HG02840 (cell line): ENCODE results near the gene WWC2.

Experiments
- ATAC-seq: cut with Tn5 transposase; IDR thresholded peaks from one replicate; pipeline ENCODE4 v1.9.1; 2021; ENCODE audit warnings: mild to moderate bottlenecking, moderate library complexity, moderate number of reproducible peaks; ENCODE audit not compliant: unreplicated experiment, low FRiP score

WWC2 gene

GRCh38 chr4:183164963-183165362 lies 65.9 kb downstream of the WWC2 start:
- no peak for ATAC-seq

- no peak for ATAC-seq
These were observed 66.3 kb downstream of the WWC2 start for GRCh38 chr4:183165376-183165775.

- no peak for ATAC-seq
These were observed 71.8 kb downstream of the WWC2 start for GRCh38 chr4:183170894-183171293.

GRCh38 chr4:183171484-183172267 lies 72.6 kb downstream of the WWC2 start:
- no peak for ATAC-seq

GRCh38 chr4:183172881-183173280 lies 73.8 kb downstream of the WWC2 start:
- ATAC-seq = no peak

GRCh38 chr4:183173580-183174526 lies 74.8 kb downstream of the WWC2 start:
- no peak for ATAC-seq

GRCh38 chr4:183175631-183176232 lies 76.7 kb downstream of the WWC2 start:
- no peak for ATAC-seq

GRCh38 chr4:183177001-183177400 lies 77.9 kb downstream of the WWC2 start:
- ATAC-seq = no peak

- no peak for ATAC-seq
These were observed 79.1 kb downstream of the WWC2 start for GRCh38 chr4:183178201-183178600.

- ATAC-seq = no peak
These were observed 81.0 kb downstream of the WWC2 start for GRCh38 chr4:183180096-183180495.

GRCh38 chr4:183180621-183181020 lies 81.6 kb downstream of the WWC2 start:
- no peak for ATAC-seq

- ATAC-seq = no peak
These were observed 82.0 kb downstream of the WWC2 start for GRCh38 chr4:183181081-183181480.

GRCh38 chr4:183182873-183183725 lies 84.0 kb downstream of the WWC2 start:
- ATAC-seq = no peak

- no peak for ATAC-seq
These were observed 85.0 kb downstream of the WWC2 start for GRCh38 chr4:183183906-183184535.

- no peak for ATAC-seq
These were observed 86.0 kb downstream of the WWC2 start for GRCh38 chr4:183185018-183185417.

GRCh38 chr4:183185559-183185958 lies 86.5 kb downstream of the WWC2 start:
- ATAC-seq = no peak

GRCh38 chr4:183186813-183187212 lies 87.8 kb downstream of the WWC2 start:
- ATAC-seq = no peak

GRCh38 chr4:183190900-183191527 lies 92.0 kb downstream of the WWC2 start:
- ATAC-seq = no peak

GRCh38 chr4:183191630-183192029 lies 92.6 kb downstream of the WWC2 start:
- ATAC-seq = no peak
